Stimulated activated CD4-positive, alpha-beta T cell treated with anti-CD3 and anti-CD28 coated beads, TNF-alpha, amount 100 ng/mL, for 48 hours (primary cell): ENCODE measurements around the gene ANKRD52.
A peak's percentile ranks its signal among the peaks of the same experiment; 100 is the strongest.
"Not testable (repeated sequence)": the region's sequence is repeated elsewhere in the genome, so short reads cannot be mapped to it uniquely, and the experiment has no call there.

ENCODE experiments used
- DNase-seq, 3 donors: peaks; one replicate each; pipeline ENCODE4 v3.0.0-alpha.2; 2020; ENCODE audit warnings: low read depth in 3 of 3

Gene ANKRD52

GRCh38 chr12:56258068-56258819 is at the start of gene ANKRD52:
Gene ANKRD52, minus strand, starts transcription at chr12:56258384. Its CDS starts 115 bp downstream, at chr12:56258269.
- peak; percentile 55 to 82 (median 61) for DNase-seq

- no peak for DNase-seq
Observed at GRCh38 chr12:56307221-56307965, 49.2 kb upstream of the ANKRD52 start.

- DNase-seq = no peak
Observed at GRCh38 chr12:56304872-56305590, 46.8 kb upstream of the ANKRD52 start.

DNA sequence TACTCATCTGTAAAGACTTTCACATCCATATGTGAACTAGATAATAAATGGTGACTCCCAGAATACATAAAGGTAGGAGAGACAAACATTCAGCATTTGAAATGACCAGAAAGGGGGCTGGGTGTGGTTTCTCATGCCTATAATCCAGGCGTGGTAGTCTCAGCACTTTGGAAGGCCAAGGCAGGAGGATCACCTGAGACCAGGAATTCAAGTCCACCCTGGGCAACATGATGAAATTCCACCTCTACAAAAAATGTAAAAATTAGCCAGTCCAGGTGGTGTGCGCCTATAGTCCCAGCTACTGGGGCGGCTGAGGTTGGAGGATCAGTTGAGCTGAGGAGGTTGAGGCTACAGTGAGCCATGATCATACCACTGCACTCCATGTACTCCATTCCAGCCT is 46.1 kb upstream of the ANKRD52 start:
- no peak for DNase-seq

DNA sequence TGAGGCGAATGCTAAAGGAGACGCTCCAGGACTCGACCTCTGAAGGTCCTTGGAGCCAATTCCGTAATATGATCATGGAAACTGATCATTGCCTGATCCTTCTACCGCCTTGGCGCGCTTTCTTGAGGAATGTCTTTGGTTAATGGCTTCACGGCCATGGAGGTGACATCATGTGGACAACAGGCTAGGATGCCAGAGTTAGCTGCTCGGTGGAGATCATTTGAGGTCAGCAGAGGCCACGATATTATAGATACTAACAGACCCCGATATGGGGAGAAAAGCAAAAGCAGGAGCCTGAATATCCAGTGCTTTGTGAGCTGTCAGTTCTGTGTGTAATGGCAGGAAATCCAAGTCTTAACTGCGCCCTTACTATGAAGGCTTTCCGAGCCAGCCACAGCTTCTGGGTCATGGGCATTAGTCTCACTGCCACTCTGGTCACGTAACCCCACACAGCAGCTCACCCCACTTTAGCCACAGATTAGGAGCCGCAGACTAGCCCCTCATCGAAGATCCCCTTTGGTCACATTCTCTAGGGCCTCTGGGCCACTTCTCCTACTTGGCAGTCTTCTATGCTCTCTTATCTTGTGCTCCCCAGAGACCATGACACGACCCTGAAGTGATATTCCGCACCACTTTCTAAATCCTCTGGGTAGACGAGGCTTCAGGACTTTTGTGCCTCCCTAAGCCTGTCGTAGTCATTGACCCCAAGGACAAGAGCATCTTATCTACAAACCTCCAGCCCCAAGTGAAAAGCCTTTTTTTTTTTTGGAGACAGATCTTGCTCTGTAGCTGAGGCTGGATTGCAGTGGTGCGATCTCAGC is 42.7 kb upstream of the ANKRD52 start:
- no peak for DNase-seq

DNA sequence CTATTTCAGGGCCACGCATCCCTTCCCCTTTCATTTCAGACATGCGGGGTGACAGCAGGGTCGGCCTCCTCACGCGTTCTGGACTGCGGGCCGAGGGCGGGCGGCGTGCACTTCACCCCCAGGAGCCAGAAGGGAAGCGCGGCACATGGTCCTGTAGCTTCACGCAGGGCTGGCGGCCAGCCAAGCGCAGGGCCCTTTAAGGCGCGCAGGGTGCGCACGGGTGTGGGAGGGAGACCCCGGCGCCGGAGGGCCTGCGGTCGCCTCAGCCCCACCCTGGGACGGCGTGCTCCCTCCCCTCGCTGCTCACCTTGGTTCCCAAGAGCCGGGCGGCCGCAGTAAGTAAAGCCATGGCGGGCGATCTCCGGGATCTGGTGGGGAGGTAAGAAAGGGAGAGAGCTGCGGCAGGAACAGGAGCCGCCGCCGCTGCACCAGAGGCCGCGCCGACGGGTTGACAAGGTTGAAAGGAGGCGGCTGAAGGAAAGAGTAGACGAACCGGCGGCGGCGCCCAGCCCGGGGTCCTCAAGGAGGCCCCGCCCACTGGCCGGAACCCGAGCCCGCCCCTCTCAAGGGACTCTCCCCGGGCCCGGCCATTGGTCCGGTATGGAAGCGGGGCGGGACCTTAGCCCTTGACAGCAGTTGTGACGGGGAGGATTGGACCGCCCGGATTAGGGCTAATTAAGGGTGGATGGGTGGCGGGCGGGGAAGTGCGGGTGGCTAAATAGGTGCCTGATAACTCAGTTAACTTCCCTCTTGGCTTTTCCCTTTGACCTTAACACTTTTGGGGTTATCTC is 41.9 kb upstream of the ANKRD52 start, which contains the start of gene CS:
CS (minus strand) TSS at position 478 of the 791 bp plus-strand sequence; CDS start at position 349, 129 bp downstream.
- peak; percentile 96 to 99 (median 98) for DNase-seq

DNA sequence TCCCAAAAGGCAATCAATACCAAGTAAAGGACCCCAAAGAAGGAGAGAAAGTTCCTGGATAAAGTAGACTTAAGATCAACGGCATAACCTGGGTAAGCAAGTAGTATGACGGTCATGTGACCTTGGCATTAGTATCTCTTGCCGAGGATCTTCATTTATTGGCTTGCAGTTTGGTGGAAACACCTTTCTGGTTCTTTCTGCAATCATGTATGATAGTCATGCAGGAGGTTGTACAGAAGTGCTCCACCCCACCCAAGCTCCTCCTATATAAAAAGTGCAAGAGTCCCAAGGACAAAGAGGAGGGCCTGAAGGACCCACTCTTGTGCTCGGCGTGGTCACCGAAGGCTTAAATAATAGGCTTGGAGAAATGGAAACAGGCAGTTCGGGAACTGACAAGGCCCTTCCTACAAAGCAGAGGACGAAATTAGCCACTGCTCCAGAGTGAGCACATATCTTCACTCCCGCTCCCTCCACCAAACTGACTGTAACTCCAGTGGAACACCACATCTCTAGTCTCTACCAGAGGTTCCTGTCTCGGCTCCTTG is 41.2 kb upstream of the ANKRD52 start:
- DNase-seq = no peak

DNA sequence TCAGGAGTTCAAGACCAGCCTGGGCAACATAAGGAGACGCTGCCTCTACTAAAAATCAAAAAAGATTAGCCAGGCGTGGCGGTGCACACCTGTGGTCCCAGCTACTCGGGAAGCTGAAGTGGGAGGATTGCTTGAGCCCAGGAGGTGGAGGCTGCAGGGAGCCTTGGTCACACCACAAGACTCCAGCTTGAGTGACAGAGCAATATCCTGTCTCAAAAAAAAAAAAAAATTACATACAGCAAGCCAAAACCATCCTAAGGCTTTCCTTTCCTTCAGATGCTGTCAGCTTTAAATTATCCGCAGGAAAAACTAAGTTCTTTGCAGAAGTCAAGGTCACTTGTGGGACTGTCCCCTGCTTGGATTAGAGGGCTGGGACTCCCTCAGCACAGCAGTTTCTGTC is 40.6 kb upstream of the ANKRD52 start:
- no peak for DNase-seq

DNA sequence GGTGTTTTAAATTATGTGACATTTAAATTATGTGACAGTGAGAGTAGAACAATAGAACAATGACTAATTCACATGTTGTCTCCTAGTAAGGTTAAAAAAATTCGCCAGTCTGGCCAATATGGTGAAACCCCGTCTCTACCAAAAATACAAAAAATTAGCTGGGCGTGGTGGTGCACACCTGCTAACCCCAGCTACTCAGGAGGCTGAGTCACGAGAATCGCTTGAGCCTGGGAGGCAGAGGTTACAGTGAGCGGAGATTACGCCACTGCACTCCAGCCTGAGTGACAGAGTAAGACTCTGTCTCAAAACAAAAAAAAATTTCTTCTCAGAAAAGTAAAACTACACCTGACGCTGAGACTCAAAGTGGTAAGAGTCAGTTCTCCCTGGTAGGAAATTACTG is 39.2 kb upstream of the ANKRD52 start:
- no peak for DNase-seq

GRCh38 chr12:56296295-56296694 is 38.1 kb upstream of the ANKRD52 start:
- no peak for DNase-seq

DNA sequence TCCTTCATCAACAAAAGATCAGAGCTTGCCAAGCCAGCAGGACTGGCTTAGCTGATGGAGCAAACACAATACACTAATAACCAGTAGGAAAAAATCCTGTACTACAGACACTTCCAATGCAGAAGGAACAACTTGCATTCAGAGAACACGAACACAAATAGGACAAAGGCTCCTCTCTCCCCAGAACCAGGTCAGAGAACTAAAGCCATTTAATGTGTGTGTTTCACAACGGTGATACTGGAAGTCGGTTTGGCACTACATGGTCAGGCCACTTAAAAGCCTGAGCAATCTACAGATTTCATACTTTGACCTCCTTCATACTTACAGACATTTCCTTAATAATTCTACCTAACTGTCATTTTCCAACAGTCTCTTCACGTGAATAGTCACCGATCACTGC is 35.6 kb upstream of the ANKRD52 start:
- DNase-seq = no peak

- no peak for DNase-seq
Observed at GRCh38 chr12:56288705-56289387, 30.7 kb upstream of the ANKRD52 start.

DNA sequence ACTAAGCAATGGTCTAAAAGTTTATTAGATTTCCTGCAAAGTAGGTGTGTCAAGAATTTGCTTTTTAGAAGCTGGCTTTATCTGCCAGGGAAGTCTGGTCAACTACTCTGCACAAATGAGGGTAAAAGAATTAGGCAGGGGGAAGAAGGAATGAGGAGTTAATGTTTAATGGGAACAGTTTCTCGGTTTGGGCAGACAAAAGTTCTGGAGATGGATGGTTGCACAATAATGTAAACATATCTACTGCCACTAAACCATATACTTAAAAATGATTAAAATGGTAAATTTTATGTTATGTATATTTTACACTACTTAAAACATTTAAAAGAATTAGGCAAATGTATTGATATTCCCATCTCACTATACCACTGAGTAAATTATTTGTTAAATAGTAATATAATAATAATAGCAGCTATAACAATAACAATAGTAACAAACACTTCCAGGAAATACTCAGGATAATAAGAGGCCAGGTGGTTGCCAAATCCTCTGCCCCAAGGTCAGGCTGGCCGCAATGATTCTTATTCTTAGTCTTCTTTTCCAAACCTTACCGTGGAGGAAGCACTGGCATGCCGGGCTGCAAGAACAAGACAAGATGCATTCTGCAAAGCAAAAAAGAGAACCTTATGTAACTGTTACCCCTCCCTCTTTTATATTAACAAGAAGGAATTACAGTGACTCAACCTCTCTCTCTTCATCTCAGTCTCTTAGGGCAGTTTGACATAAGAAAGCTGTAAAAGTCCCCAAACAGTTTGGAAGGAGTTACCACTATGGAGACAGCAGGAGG is 28.1 kb upstream of the ANKRD52 start:
- DNase-seq = no peak

DNA sequence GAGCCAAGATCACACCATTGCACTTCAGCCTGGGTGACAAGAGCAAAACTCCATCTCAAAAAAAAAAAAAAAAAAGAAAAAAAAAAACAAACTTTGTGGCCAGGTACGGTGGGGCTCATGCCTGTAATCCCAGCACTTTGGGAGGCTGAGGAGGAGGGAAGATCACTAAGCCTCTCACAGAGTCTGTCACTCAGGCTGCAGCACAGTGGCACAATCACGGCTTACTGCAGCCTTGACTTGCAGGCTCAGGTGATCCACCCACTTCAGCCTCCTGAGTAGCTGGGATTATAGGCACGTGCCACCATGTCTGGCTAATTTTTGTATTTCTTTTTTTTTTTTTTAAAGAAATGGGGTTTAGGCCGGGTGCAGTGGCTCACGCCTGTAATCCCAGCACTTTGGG is 26.1 kb upstream of the ANKRD52 start:
- DNase-seq = not testable (repeated sequence)

DNA sequence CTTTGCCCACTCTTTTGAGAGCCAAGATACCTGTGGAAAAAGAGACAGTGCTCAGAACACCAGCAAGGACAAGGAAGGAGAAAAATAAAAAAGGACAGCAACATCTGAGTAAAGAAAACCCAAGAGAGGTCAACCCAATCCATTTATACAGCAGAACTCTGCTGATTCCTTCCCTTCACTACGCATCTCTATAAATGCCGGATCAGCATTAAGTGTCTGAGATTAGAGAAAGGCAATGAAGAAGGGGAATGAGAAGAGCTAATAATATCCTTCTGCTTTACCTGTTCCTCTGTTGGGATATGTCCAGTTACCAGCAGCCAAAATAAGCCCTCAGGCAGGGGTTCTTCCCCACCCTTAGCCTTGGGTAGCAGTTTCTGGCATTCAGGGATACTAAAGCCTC is 24.4 kb upstream of the ANKRD52 start:
- DNase-seq = no peak

DNA sequence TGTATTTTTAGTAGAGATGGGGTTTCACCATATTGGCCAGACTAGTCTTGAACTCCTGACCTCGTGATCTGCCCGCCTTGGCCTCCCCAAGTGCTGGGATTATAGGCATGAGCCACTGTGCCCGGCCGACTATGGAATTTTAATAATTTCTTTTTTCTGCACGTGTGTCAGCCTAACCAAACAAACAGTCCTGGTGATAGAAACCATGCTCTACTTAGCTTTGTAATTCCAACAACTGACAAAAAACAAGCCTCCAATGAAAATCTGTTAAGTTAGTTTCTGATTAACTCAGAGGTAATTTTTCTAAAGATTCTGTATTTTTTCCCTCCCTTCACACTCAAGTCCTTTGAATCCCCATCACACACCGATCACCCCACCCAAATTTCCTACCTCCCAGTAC is 23.8 kb upstream of the ANKRD52 start:
- no peak for DNase-seq

- no peak for DNase-seq
Observed at GRCh38 chr12:56280849-56281248, 22.7 kb upstream of the ANKRD52 start.

- DNase-seq = no peak
Observed at GRCh38 chr12:56278905-56279304, 20.7 kb upstream of the ANKRD52 start.

- no peak for DNase-seq
Observed at GRCh38 chr12:56274299-56274698, 16.1 kb upstream of the ANKRD52 start.
